ENCODE measurements around the gene MIGA2.
"Not testable (repeated sequence)": the region's sequence is repeated elsewhere in the genome, so short reads cannot be mapped to it uniquely, and the experiment has no call there.

MIGA2 gene

DNA sequence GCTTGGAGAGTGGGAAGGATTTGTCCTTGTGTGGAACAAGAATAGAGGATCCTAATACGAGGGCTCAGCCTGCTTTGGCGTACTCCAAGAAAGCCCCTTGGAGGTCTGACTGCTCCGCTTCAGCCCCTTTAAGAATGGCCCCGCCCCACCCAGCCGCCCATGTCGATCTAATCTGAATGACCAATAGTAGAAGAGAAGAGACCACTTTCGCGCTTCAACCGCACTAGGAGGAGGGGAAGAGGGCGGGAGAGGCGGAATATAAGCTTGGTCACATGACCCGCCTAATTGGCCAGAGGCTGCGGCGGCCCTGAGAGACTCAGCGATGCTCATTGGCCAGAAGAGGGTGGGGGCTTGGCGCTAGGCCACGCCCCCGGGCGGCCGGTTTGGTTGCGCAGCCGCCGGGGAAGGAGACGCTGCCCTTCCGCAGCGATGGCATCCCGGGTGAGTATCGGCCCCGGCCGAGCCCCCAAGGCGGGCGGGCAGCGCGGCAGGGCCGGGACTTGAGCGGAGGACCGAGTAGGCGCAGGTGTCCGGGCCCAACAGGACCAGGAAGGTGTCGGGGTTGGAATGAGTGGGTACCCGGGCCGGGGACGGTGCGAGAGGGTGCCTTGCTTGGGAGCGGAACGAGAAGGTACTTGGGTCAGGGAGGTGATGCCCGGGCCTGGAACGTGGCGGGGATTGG lies at the start of gene MIGA2:
Gene MIGA2 (plus strand): TSS at position 386 of the 682 bp plus-strand sequence. CDS start 3,969 bp downstream, outside the sequence.
- DNase-seq: peak; percentile 67 to 99 (median 94)

DNA sequence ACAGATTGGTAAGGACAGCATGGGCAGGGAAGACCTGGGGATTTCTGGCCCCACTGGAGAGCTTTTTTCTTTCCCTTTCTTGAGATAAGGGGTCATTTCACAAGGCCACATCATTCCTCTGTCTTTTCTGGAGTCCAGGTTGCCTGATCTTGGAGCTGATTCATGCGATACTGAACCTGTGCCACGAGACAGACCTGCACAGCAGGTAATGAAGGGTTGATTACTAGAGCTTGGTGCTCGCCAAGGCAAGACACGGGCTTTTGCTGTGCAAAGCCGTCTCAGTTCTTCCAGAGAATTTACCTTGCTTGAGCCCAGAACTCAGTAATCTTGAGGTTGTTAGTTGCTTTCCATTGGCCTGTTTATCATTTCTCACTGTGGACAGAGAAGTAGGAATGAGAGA lies 49.8 kb upstream of the MIGA2 start:
- DNase-seq: peak in 1 of 14 donors; percentile 30

DNA sequence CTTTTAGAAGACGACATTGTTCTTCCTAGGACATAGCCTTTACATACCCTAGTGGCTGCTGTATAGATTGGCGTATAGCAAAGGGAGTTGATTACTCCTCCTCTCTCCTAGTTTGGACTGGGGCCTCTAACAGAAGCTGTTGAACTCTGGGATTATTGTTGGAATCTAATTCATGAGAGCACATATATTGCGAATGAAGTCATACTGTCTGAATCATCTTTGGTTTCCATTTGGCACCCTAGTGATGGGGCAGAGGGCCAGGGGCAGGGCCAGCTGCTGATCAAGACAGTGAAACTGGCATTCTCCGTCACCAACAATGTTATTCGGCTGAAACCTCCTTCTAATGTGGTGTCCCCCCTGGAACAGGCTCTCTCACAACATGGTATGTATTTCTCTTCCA lies 48.6 kb upstream of the MIGA2 start:
- DNase-seq: peak in 2 of 14 donors; percentile 14 to 15

- peak in 9 of 14 donors; percentile 24 to 68 (median 54) for DNase-seq
Measured at GRCh38 chr9:128992995-128993394, 43.4 kb upstream of the MIGA2 start.

DNA sequence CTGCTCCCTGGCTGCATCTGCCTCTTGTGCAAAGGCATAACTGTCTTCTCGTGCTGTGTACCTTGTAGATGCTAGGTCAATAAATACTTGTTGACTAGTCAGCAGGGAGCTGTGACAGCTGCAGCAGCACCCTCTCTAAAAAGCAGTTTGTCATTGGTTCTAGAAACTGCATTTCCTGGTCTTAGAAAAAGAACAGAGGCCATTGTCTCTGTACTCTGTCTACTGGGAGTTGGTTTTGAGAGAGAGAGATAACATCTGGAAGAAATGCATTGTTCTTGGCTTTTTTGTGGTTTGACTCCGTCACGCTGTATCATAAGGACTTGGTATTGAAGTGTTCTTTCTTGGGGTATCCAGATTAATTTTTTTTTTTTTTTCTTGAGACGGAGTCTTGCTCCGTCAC lies 40.6 kb upstream of the MIGA2 start:
- peak in 1 of 14 donors; percentile 26 for DNase-seq

GRCh38 chr9:128998462-128998861 lies 38.0 kb upstream of the MIGA2 start:
- no peak for DNase-seq

GRCh38 chr9:128999581-129000206 lies 36.7 kb upstream of the MIGA2 start:
- no peak for DNase-seq

GRCh38 chr9:129001504-129002325 lies 34.7 kb upstream of the MIGA2 start:
- no peak for DNase-seq

GRCh38 chr9:129002992-129003391 lies 33.4 kb upstream of the MIGA2 start:
- DNase-seq: no peak

DNA sequence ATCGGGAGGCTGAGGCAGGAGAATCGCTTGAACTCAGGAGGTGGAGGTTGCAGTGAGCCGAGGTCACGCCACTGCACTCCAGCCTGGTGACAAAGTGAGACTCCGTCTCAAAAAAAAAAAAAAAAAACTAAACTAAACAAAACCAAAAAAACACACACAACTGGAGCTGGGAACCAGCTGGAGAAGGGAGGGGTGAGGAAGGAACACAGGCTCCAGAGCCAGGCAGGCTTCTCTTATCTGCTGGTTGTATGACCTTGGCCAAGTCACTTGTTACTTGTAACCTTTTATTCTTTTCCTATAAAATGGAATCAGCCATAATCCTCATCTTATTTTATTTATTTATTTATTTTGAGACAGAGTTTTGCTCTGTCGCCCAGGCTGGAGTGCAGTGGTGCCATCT lies 32.3 kb upstream of the MIGA2 start:
- not testable (repeated sequence) for DNase-seq

DNA sequence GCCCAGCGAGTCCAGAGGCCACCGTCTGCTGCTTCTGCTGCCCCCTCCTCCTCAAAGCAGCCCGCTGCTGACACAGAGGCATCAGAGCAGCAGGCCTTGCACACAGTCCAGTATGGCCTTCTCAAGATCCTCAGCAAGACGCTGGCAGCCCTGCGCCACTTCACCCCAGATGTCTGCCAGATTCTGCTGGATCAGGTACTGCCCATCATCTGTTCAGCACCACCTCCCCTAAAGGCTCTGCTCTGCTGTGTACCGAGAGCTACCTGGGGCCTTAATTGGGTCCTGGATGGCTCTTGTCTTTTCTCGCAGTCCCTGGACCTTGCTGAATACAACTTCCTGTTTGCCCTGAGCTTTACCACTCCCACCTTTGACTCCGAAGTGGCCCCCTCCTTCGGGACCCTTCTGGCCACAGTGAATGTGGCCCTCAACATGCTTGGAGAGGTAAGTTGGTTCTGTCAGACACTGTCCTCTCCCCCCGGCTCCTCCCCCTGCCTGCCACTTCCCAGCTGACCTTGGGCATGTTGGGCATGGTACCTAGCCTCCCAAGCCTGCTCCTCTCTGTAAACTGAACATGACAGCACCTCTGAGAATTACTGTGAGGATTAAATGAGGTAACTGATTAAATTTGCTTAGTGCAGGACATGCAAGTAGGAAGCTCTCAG lies 31.0 kb upstream of the MIGA2 start:
- peak in 1 of 14 donors; percentile 16 for DNase-seq

DNA sequence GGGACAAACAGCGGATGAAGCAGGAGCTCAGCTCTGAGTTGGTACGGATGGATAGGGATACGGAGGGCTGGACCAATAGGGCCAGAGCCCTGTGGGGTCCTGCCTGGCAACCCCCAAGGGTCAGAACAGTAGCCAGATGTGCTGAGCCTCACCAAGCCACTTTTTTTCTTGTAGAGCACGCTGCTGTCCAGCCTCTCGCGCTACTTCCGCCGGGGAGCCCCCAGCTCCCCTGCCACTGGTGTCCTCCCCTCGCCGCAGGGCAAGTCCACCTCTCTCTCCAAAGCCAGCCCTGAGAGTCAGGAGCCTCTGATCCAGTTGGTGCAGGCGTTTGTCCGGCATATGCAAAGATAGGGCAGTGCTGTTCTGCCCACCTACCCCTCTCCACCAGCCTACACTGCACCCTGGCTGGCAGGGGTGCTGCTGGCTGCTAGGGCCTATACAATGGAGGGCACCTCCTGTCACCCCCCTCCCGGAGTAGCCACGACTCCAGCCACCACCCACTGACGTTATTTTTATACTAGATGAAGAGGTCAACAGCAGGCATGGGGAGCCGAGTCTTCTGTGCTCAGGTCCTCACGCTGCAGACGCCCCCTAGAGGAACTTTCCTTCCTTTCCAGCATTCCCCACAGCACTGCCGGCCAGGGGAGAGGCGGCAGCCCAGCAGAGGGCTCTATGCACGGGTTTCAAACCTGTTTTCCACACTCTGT lies 29.9 kb upstream of the MIGA2 start:
- peak in 11 of 14 donors; percentile 28 to 79 (median 54) for DNase-seq

GRCh38 chr9:129007035-129007765 lies 29.2 kb upstream of the MIGA2 start:
- peak in 1 of 14 donors; percentile 32 for DNase-seq

DNA sequence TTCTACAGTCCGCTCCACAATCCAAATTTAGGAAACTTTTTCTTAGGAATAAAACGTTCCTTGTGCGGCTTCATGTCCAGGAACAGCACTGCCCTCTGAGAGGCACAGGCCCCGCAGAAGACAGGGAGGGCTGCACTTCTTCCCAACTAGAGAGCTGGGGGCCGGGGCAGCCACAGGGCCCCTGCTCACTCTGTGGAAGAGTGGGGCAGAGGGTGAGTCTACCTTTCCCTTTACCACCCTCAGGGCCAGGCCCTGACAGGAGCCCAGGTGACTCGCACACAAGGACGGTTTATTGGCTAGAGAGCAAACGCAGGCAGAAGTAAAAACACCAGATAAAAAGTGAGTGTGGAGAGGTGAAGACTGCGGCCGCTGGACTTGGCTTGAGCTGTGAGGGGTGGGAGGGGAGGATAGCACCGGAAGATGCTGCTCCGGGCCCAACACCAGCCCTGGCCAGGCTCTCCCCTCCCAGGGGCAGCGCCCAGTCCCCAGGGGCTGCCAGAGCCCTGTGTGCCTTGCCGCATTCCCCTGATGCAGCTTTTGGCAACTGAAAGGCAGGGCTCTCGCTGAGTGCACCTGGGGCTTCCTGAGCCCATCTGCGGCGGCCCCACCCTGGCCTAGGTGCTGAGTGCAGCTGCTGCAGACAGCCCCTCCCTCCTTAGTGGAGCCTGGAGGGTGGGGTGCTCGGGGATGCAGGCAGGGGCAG lies 28.5 kb upstream of the MIGA2 start:
- DNase-seq: no peak

DNA sequence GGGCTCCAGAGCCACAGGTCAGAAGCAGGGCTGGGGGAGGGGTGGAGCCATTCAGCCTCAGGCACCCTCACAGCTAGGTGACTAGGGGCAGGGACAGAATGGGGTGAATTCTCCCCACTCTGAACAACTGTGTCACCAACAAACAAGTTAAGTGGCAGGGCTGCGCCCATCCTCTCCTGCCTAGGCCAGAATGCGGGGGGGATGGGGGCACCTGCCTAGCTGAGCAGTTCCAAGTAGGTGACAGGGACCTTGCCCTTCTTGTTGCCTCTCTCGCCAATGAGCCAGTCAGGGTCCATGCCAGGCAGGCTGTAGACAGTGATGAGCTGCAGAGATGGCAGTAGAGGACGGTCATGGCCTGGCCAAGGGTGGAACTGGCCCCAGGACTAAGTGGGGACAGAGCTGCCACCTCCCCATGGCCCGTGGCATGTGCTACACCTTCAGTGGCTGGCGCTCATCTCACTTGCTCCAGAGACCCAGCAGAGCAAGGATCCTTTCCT lies 27.9 kb upstream of the MIGA2 start:
- no peak for DNase-seq

DNA sequence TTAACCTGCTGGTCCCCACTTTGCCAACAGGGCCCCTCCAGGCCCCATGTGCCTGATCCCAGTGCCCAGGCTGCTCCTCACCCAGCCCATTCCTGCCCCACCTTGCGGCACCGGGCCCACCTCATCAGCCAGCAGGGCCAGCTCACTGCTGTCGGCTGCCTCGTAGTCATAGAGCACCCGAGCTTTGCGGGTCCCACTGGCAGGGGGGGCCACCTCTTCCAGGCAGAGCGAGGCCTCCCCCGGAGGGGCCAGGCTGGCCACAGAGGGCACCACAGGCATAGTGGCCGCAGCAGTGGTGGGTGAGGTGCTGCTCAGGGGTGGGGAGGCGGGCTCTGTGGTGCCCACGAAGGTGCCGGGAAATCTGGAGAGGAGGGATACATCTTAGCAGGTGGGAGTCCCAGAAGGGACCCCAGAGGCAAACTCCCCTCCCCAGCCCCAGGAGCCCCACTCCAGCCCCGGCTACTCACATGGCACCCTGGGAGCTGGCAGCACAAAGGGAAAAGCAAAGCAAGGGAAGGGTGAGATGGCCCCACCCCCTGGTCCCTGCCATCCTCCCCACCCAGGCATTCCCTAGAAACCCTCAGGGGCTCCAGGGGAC lies 27.3 kb upstream of the MIGA2 start:
- no peak for DNase-seq

GRCh38 chr9:129009584-129010141 lies 26.8 kb upstream of the MIGA2 start:
- no peak for DNase-seq

- no peak for DNase-seq
Measured at GRCh38 chr9:129010267-129010975, 26.0 kb upstream of the MIGA2 start.

DNA sequence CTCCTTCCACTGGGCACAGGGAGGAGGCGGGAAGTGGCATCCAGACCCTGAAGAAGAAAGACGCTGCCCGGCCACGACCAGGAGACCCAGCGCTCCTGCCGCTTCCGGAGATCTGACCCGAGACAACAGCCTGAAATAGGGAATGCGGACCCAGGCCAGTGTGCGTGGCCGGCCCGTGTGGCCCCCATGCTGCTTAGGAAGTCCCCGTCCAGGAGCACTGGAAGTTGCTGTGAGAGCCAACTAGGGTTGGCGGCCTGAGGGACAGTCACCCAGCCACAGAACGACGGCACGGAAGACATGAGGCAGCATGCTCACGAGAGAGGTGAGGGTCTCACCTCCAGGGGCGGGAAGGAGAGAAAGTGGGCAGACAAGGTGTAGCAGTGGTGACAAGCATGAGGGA lies 25.3 kb upstream of the MIGA2 start:
- no peak for DNase-seq
